ENCODE results near the gene FRMD4B. TPM values are rescaled to one million over a fixed set of nuclear protein-coding genes. Genes with fewer than 3 reads are reported as not detected.

The FRMD4B gene
- total and polyA plus RNA-seq, 2 experiments from 2014 or later = not detected

GRCh38 chr3:69329892-69330291, 56.0 kb downstream of the FRMD4B start:
- no peaks in the 10 kb centered on the region for H3K79me2 ChIP-seq (ENCODE audit: insufficient read depth)

GRCh38 chr3:69328963-69329302, 57.0 kb downstream of the FRMD4B start:
- no peak overlapping the region for H3K9ac ChIP-seq
- no peaks in the 10 kb centered on the region for H3K27me3 ChIP-seq (replicated peaks; ENCODE audit: insufficient read depth)
- in situ Hi-C loops (cut with MboI) = no loop called here
- H3K36me3 ChIP-seq (ENCODE audit: low read depth) = no peaks in the 10 kb centered on the region
- H3F3A ChIP-seq (ENCODE audit: insufficient read depth) = no peaks in the 10 kb centered on the region
- H2AFZ ChIP-seq = no peak overlapping the region
- no peak for DNase-seq
- 75 to 77% methylated on average over 3 of the region's 3 CpGs for WGBS, 2 experiments (ENCODE audit: low coverage in 1 of 2, low lambda C conversion rate in 2 of 2, missing lambda C conversion rate in 2 of 2)
- H3K9me2 ChIP-seq (ENCODE audit: insufficient read depth) = no peaks in the 10 kb centered on the region
- no peaks in the 10 kb centered on the region; the same call in 1 of the 2 replicates for H3K4me1 ChIP-seq (ENCODE audit: insufficient read depth)
- H3K9me3 ChIP-seq (ENCODE audit: low read depth) = no peaks in the 10 kb centered on the region
- no peaks in the 10 kb centered on the region for H4K20me1 ChIP-seq (ENCODE audit: insufficient read depth)
- no peak overlapping the region for H3K4me2 ChIP-seq (ENCODE audit: unreplicated experiment)
- TF ChIP-seq EZH2 (IDR thresholded peaks at IDR 0.05; ENCODE audit: insufficient read depth, poor library complexity, severe bottlenecking) (no peak), EZH2phosphoT487 (IDR thresholded peaks at IDR 0.05; ENCODE audit: insufficient read depth, low read depth) (no peak)
- H3K4me3 ChIP-seq = no peak overlapping the region
- no peak overlapping the region for H3K27ac ChIP-seq
- no peaks in the 10 kb centered on the region for H3K79me2 ChIP-seq (ENCODE audit: insufficient read depth)

More at GRCh38 chr3:69329892-69330291, 56.0 kb downstream of the FRMD4B start:
- Histone ChIP-seq H3K4me1 (ENCODE audit: insufficient read depth) (no peaks in the 10 kb centered on the region; the same call in 1 of the 2 replicates), H2AFZ (no peak overlapping the region), H3K9me3 (ENCODE audit: low read depth) (no peaks in the 10 kb centered on the region), H3K27me3 (replicated peaks; ENCODE audit: insufficient read depth) (peaks cover 5% of the 10 kb centered on the region; the same call in 1 of the 2 replicates), H3K4me2 (ENCODE audit: unreplicated experiment) (no peak overlapping the region), H3K9ac (no peak overlapping the region), H3F3A (ENCODE audit: insufficient read depth) (no peaks in the 10 kb centered on the region), H3K4me3 (no peak overlapping the region), H3K27ac (no peak overlapping the region), H3K36me3 (ENCODE audit: low read depth) (no peaks in the 10 kb centered on the region), H4K20me1 (ENCODE audit: insufficient read depth) (no peaks in the 10 kb centered on the region), H3K9me2 (ENCODE audit: insufficient read depth) (no peaks in the 10 kb centered on the region)
- in situ Hi-C loops (cut with MboI) = no loop called here
- 61 to 76% methylated on average over 1 of the region's 1 CpG for WGBS, 2 experiments (ENCODE audit: low coverage in 1 of 2, low lambda C conversion rate in 2 of 2, missing lambda C conversion rate in 2 of 2)
- DNase-seq = peak; percentile 33
- TF ChIP-seq EZH2phosphoT487 (IDR thresholded peaks at IDR 0.05; ENCODE audit: insufficient read depth, low read depth) (no peak), EZH2 (IDR thresholded peaks at IDR 0.05; ENCODE audit: insufficient read depth, poor library complexity, severe bottlenecking) (no peak)

- no peak overlapping the region for H3K4me2 ChIP-seq (ENCODE audit: unreplicated experiment)
- no peak overlapping the region for H3K27ac ChIP-seq
Measured at GRCh38 chr3:69328103-69328962, 57.6 kb downstream of the FRMD4B start.

GRCh38 chr3:69326855-69327300, 59.0 kb downstream of the FRMD4B start:
- Histone ChIP-seq H3K4me3 (no peak overlapping the region), H3K4me1 (ENCODE audit: insufficient read depth) (no peaks in the 10 kb centered on the region; the same call in 1 of the 2 replicates), H3K9ac (no peak overlapping the region), H3K27me3 (replicated peaks; ENCODE audit: insufficient read depth) (no peaks in the 10 kb centered on the region), H3K36me3 (ENCODE audit: low read depth) (no peaks in the 10 kb centered on the region), H3K4me2 (ENCODE audit: unreplicated experiment) (no peak overlapping the region), H3K9me3 (ENCODE audit: low read depth) (no peaks in the 10 kb centered on the region), H3K9me2 (ENCODE audit: insufficient read depth) (no peaks in the 10 kb centered on the region), H4K20me1 (ENCODE audit: insufficient read depth) (no peaks in the 10 kb centered on the region), H3K27ac (no peak overlapping the region), H2AFZ (no peak overlapping the region), H3K79me2 (ENCODE audit: insufficient read depth) (no peaks in the 10 kb centered on the region), H3F3A (ENCODE audit: insufficient read depth) (no peaks in the 10 kb centered on the region)
- 19 to 23% methylated on average over 4 of the region's 4 CpGs for WGBS, 2 experiments (ENCODE audit: low coverage in 1 of 2, low lambda C conversion rate in 2 of 2, missing lambda C conversion rate in 2 of 2)
- in situ Hi-C loops (cut with MboI) = no loop called here
- TF ChIP-seq EZH2phosphoT487 (IDR thresholded peaks at IDR 0.05; ENCODE audit: insufficient read depth, low read depth) (no peak), EZH2 (IDR thresholded peaks at IDR 0.05; ENCODE audit: insufficient read depth, poor library complexity, severe bottlenecking) (no peak)
- DNase-seq = no peak

More at GRCh38 chr3:69328103-69328962, 57.6 kb downstream of the FRMD4B start:
- in situ Hi-C loops (cut with MboI) = no loop called here
- no peaks in the 10 kb centered on the region for H3K9me2 ChIP-seq (ENCODE audit: insufficient read depth)
- H3K4me3 ChIP-seq = no peak overlapping the region
- no peaks in the 10 kb centered on the region for H4K20me1 ChIP-seq (ENCODE audit: insufficient read depth)
- H3F3A ChIP-seq (ENCODE audit: insufficient read depth) = no peaks in the 10 kb centered on the region
- H3K79me2 ChIP-seq (ENCODE audit: insufficient read depth) = no peaks in the 10 kb centered on the region
- no peaks in the 10 kb centered on the region; the same call in 1 of the 2 replicates for H3K4me1 ChIP-seq (ENCODE audit: insufficient read depth)
- no peaks in the 10 kb centered on the region for H3K27me3 ChIP-seq (replicated peaks; ENCODE audit: insufficient read depth)
- WGBS, 2 experiments (ENCODE audit: low coverage in 1 of 2, low lambda C conversion rate in 2 of 2, missing lambda C conversion rate in 2 of 2) = 89 to 95% methylated on average over 4 of the region's 4 CpGs
- no peak for DNase-seq
- no peak for TF ChIP-seq EZH2 (IDR thresholded peaks at IDR 0.05; ENCODE audit: insufficient read depth, poor library complexity, severe bottlenecking)
- TF ChIP-seq EZH2phosphoT487 (IDR thresholded peaks at IDR 0.05; ENCODE audit: insufficient read depth, low read depth) = no peak
- no peak overlapping the region for H3K9ac ChIP-seq
- H2AFZ ChIP-seq = no peak overlapping the region
- no peaks in the 10 kb centered on the region for H3K9me3 ChIP-seq (ENCODE audit: low read depth)
- H3K36me3 ChIP-seq (ENCODE audit: low read depth) = no peaks in the 10 kb centered on the region
